Mucosa of rectum (tissue), 2 donors: Measurements from ENCODE around the gene ARMS2.
A peak's percentile ranks its signal among the peaks of the same experiment; 100 is the strongest.

Experiments
- H3K27ac ChIP-seq, 2 donors: one replicate each; pipeline ENCODE4 v1.7.0; 2013; ENCODE audit warnings: inconsistent platforms in 2 of 2, low read depth in 2 of 2, low read length in 2 of 2
- H3K27me3 ChIP-seq, 2 donors: one replicate each; pipeline ENCODE4 v1.7.0; 2013; ENCODE audit warnings: low read length in 2 of 2; ENCODE audit not compliant: control insufficient read depth in 2 of 2, insufficient read depth in 2 of 2
- H3K36me3 ChIP-seq, 2 donors: one replicate each; pipeline ENCODE4 v1.7.0; 2013; ENCODE audit warnings: low read length in 2 of 2; ENCODE audit not compliant: control insufficient read depth in 2 of 2, insufficient read depth in 2 of 2
- H3K4me1 ChIP-seq, 2 donors: one replicate each; pipeline ENCODE4 v1.7.0; 2013; ENCODE audit warnings: low read length in 2 of 2, mild to moderate bottlenecking in 1 of 2; ENCODE audit not compliant: control insufficient read depth in 2 of 2, insufficient read depth in 2 of 2
- H3K4me3 ChIP-seq, 2 donors: one replicate each; pipeline ENCODE4 v1.7.0; 2013; ENCODE audit warnings: low read length in 2 of 2
- H3K9ac ChIP-seq, 2 donors: one replicate each; pipeline ENCODE4 v1.7.0; 2013; ENCODE audit warnings: low read length in 2 of 2, low read depth in 1 of 2, mild to moderate bottlenecking in 1 of 2
- H3K9me3 ChIP-seq, 2 donors: one replicate each; pipeline ENCODE4 v1.7.0; 2013; ENCODE audit warnings: low read length in 2 of 2; ENCODE audit not compliant: control insufficient read depth in 2 of 2
- donor health status: healthy.
- donor health status: Normal muscosa, but diverticular disease.

ARMS2 gene

GRCh38 chr10:122449153-122449552 is 5.3 kb upstream of the ARMS2 start:
- Histone ChIP-seq H3K9me3 (no peaks in the 10 kb centered on the region), H3K36me3 (no peaks in the 10 kb centered on the region), H3K4me3 (no peak overlapping the region), H3K4me1 (no peaks in the 10 kb centered on the region), H3K27me3 (no peaks in the 10 kb centered on the region), H3K9ac (no peak overlapping the region), H3K27ac (no peak overlapping the region)

- Histone ChIP-seq H3K9ac (no peak overlapping the region), H3K9me3 (no peaks in the 10 kb centered on the region), H3K4me3 (no peak overlapping the region), H3K27me3 (no peaks in the 10 kb centered on the region), H3K36me3 (no peaks in the 10 kb centered on the region), H3K27ac (no peak overlapping the region), H3K4me1 (no peaks in the 10 kb centered on the region)
Observed at GRCh38 chr10:122450353-122450990, 4.0 kb upstream of the ARMS2 start.

- Histone ChIP-seq H3K36me3 (no peaks in the 10 kb centered on the region), H3K27me3 (peaks cover 6 to 9% of the 10 kb centered on the region in 2 donors), H3K9ac (no peak overlapping the region), H3K4me1 (no peaks in the 10 kb centered on the region), H3K9me3 (no peaks in the 10 kb centered on the region), H3K27ac (no peak overlapping the region), H3K4me3 (no peak overlapping the region)
Observed at GRCh38 chr10:122454071-122454470, 382 bp upstream of the ARMS2 start.

- H3K4me3 ChIP-seq = no peak overlapping the region
- no peaks in the 10 kb centered on the region for H3K36me3 ChIP-seq
- no peak overlapping the region for H3K27ac ChIP-seq
- H3K27me3 ChIP-seq = peaks cover 19 to 21% of the 10 kb centered on the region in 2 donors
- no peaks in the 10 kb centered on the region for H3K9me3 ChIP-seq
- peaks cover 2% of the 10 kb centered on the region in 2 donors for H3K4me1 ChIP-seq
- H3K9ac ChIP-seq = no peak overlapping the region
Observed at GRCh38 chr10:122455376-122456079, 1.1 kb downstream of the ARMS2 start.

GRCh38 chr10:122457934-122458333 is 3.5 kb downstream of the ARMS2 start:
- Histone ChIP-seq H3K9me3 (no peaks in the 10 kb centered on the region), H3K27me3 (peaks cover 24 to 31% of the 10 kb centered on the region in 2 donors), H3K36me3 (no peaks in the 10 kb centered on the region), H3K4me3 (no peak overlapping the region), H3K4me1 (peaks cover 9 to 11% of the 10 kb centered on the region in 2 donors), H3K27ac (no peak overlapping the region), H3K9ac (no peak overlapping the region)

GRCh38 chr10:122458693-122459092 is 4.2 kb downstream of the ARMS2 start:
- Histone ChIP-seq H3K27me3 (peaks cover 24 to 36% of the 10 kb centered on the region in 2 donors), H3K4me3 (no peak overlapping the region), H3K4me1 (peaks cover 9 to 11% of the 10 kb centered on the region in 2 donors), H3K36me3 (no peaks in the 10 kb centered on the region), H3K9ac (no peak overlapping the region), H3K27ac (no peak overlapping the region), H3K9me3 (no peaks in the 10 kb centered on the region)

GRCh38 chr10:122459561-122460273 is 5.3 kb downstream of the ARMS2 start:
- H3K4me3 ChIP-seq = no peak overlapping the region
- no peak overlapping the region for H3K27ac ChIP-seq
- H3K9ac ChIP-seq = no peak overlapping the region
- H3K4me1 ChIP-seq = peaks cover 9 to 13% of the 10 kb centered on the region in 2 donors
- H3K36me3 ChIP-seq = no peaks in the 10 kb centered on the region
- no peaks in the 10 kb centered on the region for H3K9me3 ChIP-seq
- H3K27me3 ChIP-seq = peaks cover 27 to 44% of the 10 kb centered on the region in 2 donors

GRCh38 chr10:122460891-122461293 is 6.4 kb downstream of the ARMS2 start:
- Histone ChIP-seq H3K4me3 (peak overlapping the region; percentile 53 to 59), H3K27ac (no peak overlapping the region), H3K27me3 (peaks cover 27 to 44% of the 10 kb centered on the region in 2 donors), H3K9me3 (no peaks in the 10 kb centered on the region), H3K4me1 (peaks cover 9 to 13% of the 10 kb centered on the region in 2 donors), H3K36me3 (no peaks in the 10 kb centered on the region), H3K9ac (peak overlapping the region in 1 of 2 donors; percentile 15)

- Histone ChIP-seq H3K9me3 (no peaks in the 10 kb centered on the region), H3K27me3 (peaks cover 27 to 44% of the 10 kb centered on the region in 2 donors), H3K4me1 (peaks cover 9 to 13% of the 10 kb centered on the region in 2 donors), H3K27ac (peak within 1 kb of the TSS; percentile 50 to 53), H3K4me3 (peak within 1 kb of the TSS; percentile 64 to 72), H3K9ac (peak within 1 kb of the TSS in 1 of 2 donors; percentile 49), H3K36me3 (no peaks in the 10 kb centered on the region)
Observed at GRCh38 chr10:122461367-122461728, 6.9 kb downstream of the ARMS2 start, which contains the start of gene HTRA1. HTRA1 (plus strand) TSS chr10:122461553; CDS start chr10:122461653, 100 bp downstream.
